OCI-LY7 (cell line): ENCODE data around the gene STX16.

Experiments
- CTCF ChIP-seq: fragments of 200-600 bp; sonication (generic); conservative IDR thresholded peaks from 2 replicates; pipeline ENCODE4 v1.5.1; 2014; ENCODE audit warnings: mild to moderate bottlenecking, antibody characterized with exemption, low read length, moderate library complexity, mixed read lengths
- EZH2phosphoT487 ChIP-seq: fragments of 200-600 bp; sonication (generic); IDR thresholded peaks from 2 replicates; pipeline ENCODE4 v1.6.1; 2018; ENCODE audit warnings: low read depth, borderline replicate concordance, mild to moderate bottlenecking, mixed run types, antibody characterized with exemption, low read length, moderate library complexity, mixed read lengths

DNA sequence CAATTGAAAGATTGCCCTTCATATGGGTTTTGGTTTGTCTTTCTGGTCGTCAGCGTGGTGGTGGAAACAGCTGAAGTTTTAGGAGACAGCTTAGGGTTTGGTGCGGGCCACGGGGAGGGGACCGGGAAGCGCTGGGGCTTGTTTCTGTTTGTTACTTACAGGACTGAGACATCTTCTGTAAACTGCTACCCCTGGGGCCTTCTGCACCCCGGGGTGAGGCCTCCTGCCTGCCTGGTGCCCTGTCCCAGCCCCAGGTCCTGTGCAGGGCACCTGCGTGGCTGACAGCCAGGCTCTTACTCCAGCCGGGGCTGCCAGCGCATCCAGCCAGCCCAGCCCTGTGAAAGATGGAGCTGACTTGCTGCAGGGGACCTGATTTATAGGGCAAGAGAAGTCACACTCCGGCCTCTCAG is 64.3 kb downstream of the STX16 start:
- TF ChIP-seq CTCF (no peak), EZH2phosphoT487 (no peak)
